GM12892 (cell line): Measurements from ENCODE around the gene SORCS2.

Source experiments
- POLR2A ChIP-seq: IDR thresholded peaks from 2 replicates; pipeline ENCODE4 v1.6.1; 2011; ENCODE audit warnings: low read depth, low read length, control low read depth
- POLR2AphosphoS5 ChIP-seq: IDR thresholded peaks from 2 replicates; pipeline ENCODE4 v1.6.1; 2011; ENCODE audit warnings: low read depth, low read length, control low read depth

DNA sequence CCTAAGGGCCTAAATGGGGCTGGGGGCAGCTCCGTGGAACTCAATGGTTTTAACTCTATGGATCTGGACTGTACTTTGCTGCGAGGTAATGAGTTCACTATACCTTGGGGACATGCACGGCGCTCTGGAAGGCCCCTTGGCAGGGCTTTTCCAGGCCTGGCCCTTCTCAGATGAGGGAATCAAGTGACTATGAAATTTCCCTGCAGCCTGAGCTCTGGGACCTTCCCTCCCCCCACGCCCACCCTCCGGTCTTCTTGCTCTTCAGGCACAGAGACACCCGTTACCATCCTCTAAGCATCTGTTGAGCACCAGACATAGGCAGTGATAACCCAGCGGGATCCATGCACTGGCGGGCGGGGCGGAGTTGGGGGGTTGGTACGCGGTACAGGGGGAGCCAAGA is 133.2 kb downstream of the SORCS2 start:
- TF ChIP-seq POLR2A: no peak
- no peak for TF ChIP-seq POLR2AphosphoS5
